22Rv1 (cell line): ENCODE results near the gene SHBG.

Source experiments
- CTCF ChIP-seq: fragments of 450-650 bp; IDR thresholded peaks from 2 replicates; pipeline ENCODE4 v1.5.1; 2017; ENCODE audit warnings: mild to moderate bottlenecking
- ZFX ChIP-seq: fragments of 450-650 bp; IDR thresholded peaks from 2 replicates; pipeline ENCODE4 v1.6.1; 2017; ENCODE audit warnings: antibody characterized with exemption, borderline replicate concordance

GRCh38 chr17:7627250-7628121, 2.4 kb upstream of the SHBG start, which contains the start of gene SAT2:
- TF ChIP-seq CTCF (no peak), ZFX (no peak)
